ENCODE measurements around the gene SHB. TPM values are rescaled to one million over a fixed set of nuclear protein-coding genes. Genes with fewer than 3 reads are reported as not detected.
A peak's percentile ranks its signal among the peaks of the same experiment; 100 is the strongest.

SHB gene
- total RNA-seq, 1 donor, result 19.9 TPM

DNA sequence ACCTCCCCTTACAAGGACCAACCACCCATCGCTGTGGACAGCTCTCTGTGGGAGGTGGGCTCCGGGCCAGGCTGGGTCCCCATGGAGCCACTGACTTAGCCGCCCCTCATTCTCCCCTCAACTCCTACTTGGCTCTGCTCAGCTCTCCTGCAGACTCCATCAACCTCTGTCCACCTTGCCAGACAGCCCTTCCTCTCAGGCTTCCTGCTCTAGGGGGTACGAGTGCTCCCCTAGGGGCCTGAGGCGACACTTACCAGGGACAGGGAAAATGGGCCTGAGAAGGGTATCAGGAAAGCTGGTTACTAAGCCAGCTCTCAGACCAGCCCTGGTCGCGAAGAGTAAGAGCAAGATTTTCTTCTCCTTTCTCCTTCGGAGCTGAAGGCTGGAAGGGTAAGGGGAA, 43.9 kb downstream of the SHB start:
- no peak overlapping the region for H3K4me3 ChIP-seq (ENCODE audit: low read depth, low read length)
- DNase-seq (ENCODE audit: low read depth), result no peak
- TF ChIP-seq CTCF (IDR thresholded peaks at IDR 0.05; ENCODE audit: insufficient read depth, low read depth, low read length), result no peak

- H3K4me3 ChIP-seq (ENCODE audit: low read depth, low read length), result no peak overlapping the region
- DNase-seq (ENCODE audit: low read depth), result peak; percentile 89
- TF ChIP-seq CTCF (IDR thresholded peaks at IDR 0.05; ENCODE audit: insufficient read depth, low read depth, low read length), result no peak
Measured at GRCh38 chr9:38024036-38024681, 44.9 kb downstream of the SHB start.

DNA sequence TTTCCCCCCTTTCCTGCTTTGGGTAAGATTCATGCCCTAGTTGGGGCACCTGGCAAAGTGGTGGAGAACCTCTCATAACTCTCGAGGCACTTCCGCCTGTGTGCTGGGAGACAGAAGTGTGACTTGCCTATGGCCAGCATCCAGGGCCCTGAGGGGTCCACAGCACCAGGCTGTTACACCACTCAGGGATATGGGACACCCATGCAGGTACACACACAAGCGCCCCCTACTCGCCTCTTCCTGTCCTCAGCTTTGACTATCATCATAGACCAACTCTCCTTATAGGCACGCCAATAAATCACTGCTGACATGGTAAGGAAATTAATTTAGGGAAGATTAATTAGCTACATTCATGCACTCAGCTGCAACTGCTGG, 45.4 kb downstream of the SHB start:
- DNase-seq (ENCODE audit: low read depth), result no peak
- H3K4me3 ChIP-seq (ENCODE audit: low read depth, low read length), result no peak overlapping the region
- TF ChIP-seq CTCF (IDR thresholded peaks at IDR 0.05; ENCODE audit: insufficient read depth, low read depth, low read length), result no peak

- DNase-seq (ENCODE audit: low read depth), result no peak
- TF ChIP-seq CTCF (IDR thresholded peaks at IDR 0.05; ENCODE audit: insufficient read depth, low read depth, low read length), result no peak
- no peak overlapping the region for H3K4me3 ChIP-seq (ENCODE audit: low read depth, low read length)
Measured at GRCh38 chr9:38022995-38023394, 46.0 kb downstream of the SHB start.

DNA sequence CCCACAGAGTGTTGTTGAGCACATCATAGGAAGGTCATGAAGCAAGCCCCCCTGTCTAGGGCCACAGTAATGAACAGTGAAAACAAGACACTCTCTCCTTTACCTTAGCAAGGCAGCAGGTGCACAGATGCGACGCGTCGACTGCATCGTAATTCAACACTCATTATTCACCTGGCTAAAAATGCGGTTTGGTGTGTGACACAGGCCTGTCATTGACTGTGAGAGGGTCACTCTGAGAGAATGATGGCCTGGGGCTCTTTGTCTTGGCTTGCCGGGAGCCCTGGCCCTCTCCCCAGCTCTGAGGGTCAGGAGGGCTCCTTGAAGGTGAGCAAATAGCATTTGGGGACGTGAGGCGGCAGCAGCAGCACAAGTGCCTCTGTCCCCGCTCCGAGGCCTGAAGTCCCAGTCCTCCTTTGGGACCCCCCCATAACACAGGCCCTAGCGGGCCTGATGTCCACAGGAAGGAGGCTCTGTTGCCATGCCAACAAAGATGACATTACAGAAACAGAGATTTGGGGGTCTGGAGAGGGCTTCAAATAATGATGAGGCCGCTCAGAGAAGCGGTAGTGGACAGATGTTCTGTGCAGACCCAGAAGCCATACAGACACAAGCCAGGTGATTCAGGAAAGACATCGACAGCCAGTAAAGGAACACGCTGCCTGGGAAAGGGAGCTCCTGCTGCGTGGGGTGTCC, 46.7 kb downstream of the SHB start:
- no peak for DNase-seq (ENCODE audit: low read depth)
- H3K4me3 ChIP-seq (ENCODE audit: low read depth, low read length), result no peak overlapping the region
- TF ChIP-seq CTCF (IDR thresholded peaks at IDR 0.05; ENCODE audit: insufficient read depth, low read depth, low read length), result no peak

DNA sequence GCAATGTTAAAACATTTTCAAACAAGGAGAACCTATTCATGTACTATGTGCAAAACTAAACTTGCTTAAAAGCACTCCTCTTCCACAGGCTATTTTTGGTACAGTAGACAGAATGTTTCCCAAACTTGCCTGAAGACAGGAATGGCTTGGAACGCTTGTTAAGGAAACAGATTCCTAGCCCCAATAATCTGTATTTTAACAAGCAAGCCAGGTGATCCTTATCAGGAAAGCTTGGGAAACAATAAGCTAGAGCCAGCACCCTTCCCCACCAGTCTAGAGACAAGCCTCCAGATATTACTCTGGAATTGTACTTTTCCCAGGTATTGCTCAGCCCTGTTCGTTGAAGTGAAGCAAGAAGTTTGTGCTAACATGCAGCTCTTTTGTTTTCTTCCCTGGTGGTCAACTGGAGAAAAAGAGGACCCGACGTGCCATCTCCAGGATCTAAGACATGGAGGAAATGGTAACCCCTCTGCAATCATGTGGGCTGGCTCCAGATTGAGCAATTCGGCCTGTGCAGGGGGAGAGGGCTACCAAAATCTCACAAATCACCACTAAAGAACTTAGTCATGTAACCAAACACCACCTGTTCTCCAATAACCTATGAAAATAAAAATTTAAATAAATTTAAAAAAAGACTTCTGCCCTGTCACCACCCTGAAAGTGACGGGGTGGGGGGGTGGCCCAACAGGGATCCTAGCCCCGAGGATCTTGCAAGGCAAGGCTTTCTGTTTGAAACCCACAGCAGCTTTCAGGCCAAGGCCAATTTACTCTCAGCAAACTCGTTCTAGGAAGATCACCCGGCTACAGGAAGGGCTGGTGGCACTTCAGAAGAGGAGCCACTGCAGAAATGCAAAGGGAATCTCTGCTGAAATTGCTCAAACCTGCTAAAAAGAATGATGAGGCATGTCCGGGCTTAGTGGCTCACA, 48.6 kb downstream of the SHB start:
- peak; percentile 61 for DNase-seq (ENCODE audit: low read depth)
- no peak for TF ChIP-seq CTCF (IDR thresholded peaks at IDR 0.05; ENCODE audit: insufficient read depth, low read depth, low read length)
- no peak overlapping the region for H3K4me3 ChIP-seq (ENCODE audit: low read depth, low read length)
